GM18909 (cell line): ENCODE measurements around the gene VAV2.

ENCODE experiments used
- ATAC-seq: cut with Tn5 transposase; IDR thresholded peaks from one replicate; pipeline ENCODE4 v1.9.1; 2021; ENCODE audit warnings: mild to moderate bottlenecking; ENCODE audit not compliant: unreplicated experiment, poor library complexity

VAV2 gene

GRCh38 chr9:133991964-133992779 is at the start of gene VAV2:
VAV2 (minus strand) TSS chr9:133992324; CDS start chr9:133992278, 46 bp downstream.
- ATAC-seq, result peak; percentile 51

GRCh38 chr9:134041649-134041962 is 49.5 kb upstream of the VAV2 start:
- no peak for ATAC-seq

- ATAC-seq, result no peak
Observed at GRCh38 chr9:134040781-134041648, 48.9 kb upstream of the VAV2 start.

- no peak for ATAC-seq
Observed at GRCh38 chr9:134040176-134040565, 48.0 kb upstream of the VAV2 start.

- no peak for ATAC-seq
Observed at GRCh38 chr9:134039386-134040175, 47.5 kb upstream of the VAV2 start.

- ATAC-seq, result no peak
Observed at GRCh38 chr9:134037641-134038040, 45.5 kb upstream of the VAV2 start.

- ATAC-seq, result no peak
Observed at GRCh38 chr9:134036130-134036529, 44.0 kb upstream of the VAV2 start.

- ATAC-seq, result no peak
Observed at GRCh38 chr9:134035041-134036039, 43.2 kb upstream of the VAV2 start.

GRCh38 chr9:134034215-134035040 is 42.3 kb upstream of the VAV2 start:
- ATAC-seq, result no peak

GRCh38 chr9:134033516-134034214 is 41.5 kb upstream of the VAV2 start:
- no peak for ATAC-seq

- no peak for ATAC-seq
Observed at GRCh38 chr9:134032456-134033222, 40.5 kb upstream of the VAV2 start.

- ATAC-seq, result no peak
Observed at GRCh38 chr9:134031783-134032182, 39.7 kb upstream of the VAV2 start.

- no peak for ATAC-seq
Observed at GRCh38 chr9:134030821-134031470, 38.8 kb upstream of the VAV2 start.

- no peak for ATAC-seq
Observed at GRCh38 chr9:134029248-134030226, 37.4 kb upstream of the VAV2 start.

GRCh38 chr9:134028575-134029247 is 36.6 kb upstream of the VAV2 start:
- no peak for ATAC-seq
